ACC112 (cell line): ENCODE results near the gene ZDHHC9.

ENCODE experiments used
- H2AFZ ChIP-seq: fragments of 200-600 bp; sonication (generic); one replicate; pipeline ENCODE4 v1.6.0; 2017; ENCODE audit warnings: antibody characterized with exemption, low read length; ENCODE audit not compliant: unreplicated experiment
- H3K27ac ChIP-seq: fragments of 200-600 bp; sonication (generic); 2 replicates; pipeline ENCODE4 v1.5.1; 2014; ENCODE audit warnings: low read depth, mild to moderate bottlenecking, antibody characterized with exemption, low read length, moderate library complexity
- H3K27me3 ChIP-seq: fragments of 200-600 bp; sonication (generic); 2 replicates; pipeline ENCODE4 v1.6.1; 2014; ENCODE audit warnings: mild to moderate bottlenecking, antibody characterized with exemption, low read length, moderate library complexity, mixed read lengths; ENCODE audit not compliant: insufficient read depth
- H3K36me3 ChIP-seq: fragments of 200-600 bp; sonication (generic); 2 replicates; pipeline ENCODE4 v1.6.1; 2016; ENCODE audit warnings: mild to moderate bottlenecking, antibody characterized with exemption, low read length, moderate library complexity, mixed read lengths; ENCODE audit not compliant: insufficient read depth
- H3K4me1 ChIP-seq: fragments of 200-600 bp; sonication (generic); one replicate; pipeline ENCODE4 v1.6.1; 2016; ENCODE audit warnings: low read length, mixed read lengths; ENCODE audit not compliant: insufficient read depth, unreplicated experiment, control insufficient read depth
- H3K4me3 ChIP-seq: fragments of 200-600 bp; sonication (generic); 2 replicates; pipeline ENCODE4 v1.5.1; 2014; ENCODE audit warnings: mild to moderate bottlenecking, low read depth, low read length
- H3K79me2 ChIP-seq: fragments of 200-600 bp; sonication (generic); one replicate; pipeline ENCODE4 v1.6.0; 2016; ENCODE audit warnings: low read length; ENCODE audit not compliant: control insufficient read depth, unreplicated experiment, insufficient read depth

The ZDHHC9 gene

GRCh38 chrX:129795584-129795983 is 48.1 kb downstream of the ZDHHC9 start:
- no peaks in the 10 kb centered on the region for H3K27me3 ChIP-seq
- H3K4me3 ChIP-seq = no peak overlapping the region
- H3K36me3 ChIP-seq = no peaks in the 10 kb centered on the region
- no peak overlapping the region for H3K27ac ChIP-seq
- H2AFZ ChIP-seq = no peak overlapping the region
- H3K4me1 ChIP-seq = peaks cover 4% of the 10 kb centered on the region
- no peaks in the 10 kb centered on the region for H3K79me2 ChIP-seq

GRCh38 chrX:129793604-129794191 is 50.0 kb downstream of the ZDHHC9 start:
- Histone ChIP-seq H3K27ac (no peak overlapping the region), H3K4me1 (no peaks in the 10 kb centered on the region), H3K36me3 (no peaks in the 10 kb centered on the region)

GRCh38 chrX:129792586-129793291 is 50.9 kb downstream of the ZDHHC9 start:
- no peaks in the 10 kb centered on the region for H3K36me3 ChIP-seq
- H3K27ac ChIP-seq = no peak overlapping the region
- no peaks in the 10 kb centered on the region for H3K4me1 ChIP-seq
- H3K27me3 ChIP-seq = no peaks in the 10 kb centered on the region
- no peak overlapping the region for H3K4me3 ChIP-seq
- no peaks in the 10 kb centered on the region for H3K79me2 ChIP-seq
- H2AFZ ChIP-seq = no peak overlapping the region

More at GRCh38 chrX:129793604-129794191, 50.0 kb downstream of the ZDHHC9 start:
- H3K4me3 ChIP-seq = no peak overlapping the region
- no peaks in the 10 kb centered on the region for H3K79me2 ChIP-seq
- no peak overlapping the region for H2AFZ ChIP-seq
- H3K27me3 ChIP-seq = no peaks in the 10 kb centered on the region

- Histone ChIP-seq H2AFZ (no peak overlapping the region), H3K27me3 (no peaks in the 10 kb centered on the region), H3K27ac (no peak overlapping the region), H3K79me2 (no peaks in the 10 kb centered on the region), H3K4me1 (no peaks in the 10 kb centered on the region), H3K36me3 (no peaks in the 10 kb centered on the region), H3K4me3 (no peak overlapping the region)
Measured at GRCh38 chrX:129791961-129792570, 51.6 kb downstream of the ZDHHC9 start.

GRCh38 chrX:129791336-129791735 is 52.4 kb downstream of the ZDHHC9 start:
- Histone ChIP-seq H3K4me1 (no peaks in the 10 kb centered on the region), H3K27me3 (no peaks in the 10 kb centered on the region), H3K4me3 (no peak overlapping the region), H3K79me2 (no peaks in the 10 kb centered on the region), H3K36me3 (no peaks in the 10 kb centered on the region), H2AFZ (no peak overlapping the region), H3K27ac (no peak overlapping the region)

- Histone ChIP-seq H3K27ac (no peak overlapping the region), H2AFZ (no peak overlapping the region), H3K36me3 (no peaks in the 10 kb centered on the region), H3K27me3 (no peaks in the 10 kb centered on the region), H3K4me1 (no peaks in the 10 kb centered on the region), H3K4me3 (no peak overlapping the region), H3K79me2 (no peaks in the 10 kb centered on the region)
Measured at GRCh38 chrX:129790808-129791207, 52.9 kb downstream of the ZDHHC9 start.

GRCh38 chrX:129790146-129790545 is 53.5 kb downstream of the ZDHHC9 start:
- H3K27ac ChIP-seq = no peak overlapping the region
- H2AFZ ChIP-seq = no peak overlapping the region
- H3K4me3 ChIP-seq = no peak overlapping the region
- no peaks in the 10 kb centered on the region for H3K36me3 ChIP-seq
- no peaks in the 10 kb centered on the region for H3K27me3 ChIP-seq
- no peaks in the 10 kb centered on the region for H3K79me2 ChIP-seq
- H3K4me1 ChIP-seq = no peaks in the 10 kb centered on the region

GRCh38 chrX:129788527-129788926 is 55.2 kb downstream of the ZDHHC9 start:
- H3K36me3 ChIP-seq = no peaks in the 10 kb centered on the region
- H2AFZ ChIP-seq = no peak overlapping the region
- H3K4me3 ChIP-seq = no peak overlapping the region
- no peaks in the 10 kb centered on the region for H3K79me2 ChIP-seq
- H3K27me3 ChIP-seq = no peaks in the 10 kb centered on the region
- H3K27ac ChIP-seq = no peak overlapping the region
- no peaks in the 10 kb centered on the region for H3K4me1 ChIP-seq

- Histone ChIP-seq H3K4me3 (no peak overlapping the region), H3K27me3 (no peaks in the 10 kb centered on the region), H3K27ac (no peak overlapping the region), H3K36me3 (no peaks in the 10 kb centered on the region), H2AFZ (no peak overlapping the region), H3K4me1 (no peaks in the 10 kb centered on the region), H3K79me2 (no peaks in the 10 kb centered on the region)
Measured at GRCh38 chrX:129787336-129788055, 56.2 kb downstream of the ZDHHC9 start.

GRCh38 chrX:129786210-129786651 is 57.5 kb downstream of the ZDHHC9 start:
- no peaks in the 10 kb centered on the region for H3K27me3 ChIP-seq
- H3K4me1 ChIP-seq = no peaks in the 10 kb centered on the region
- H3K36me3 ChIP-seq = no peaks in the 10 kb centered on the region
- H3K4me3 ChIP-seq = no peak overlapping the region
- no peak overlapping the region for H2AFZ ChIP-seq
- no peak overlapping the region for H3K27ac ChIP-seq
- H3K79me2 ChIP-seq = no peaks in the 10 kb centered on the region
